Measurements from ENCODE around the gene CDKAL1. TPM values are rescaled to one million over a fixed set of nuclear protein-coding genes. Genes with fewer than 3 reads are reported as not detected.
A peak's percentile ranks its signal among the peaks of the same experiment; 100 is the strongest.
"Not testable (repeated sequence)": the region's sequence is repeated elsewhere in the genome, so short reads cannot be mapped to it uniquely, and the experiment has no call there.

Gene CDKAL1
- total and polyA plus RNA-seq, 2 of the 13 experiments (the other 11 are each of a cell fraction or from before 2014, with no cell fraction given): 9.5 to 27.7 TPM

DNA sequence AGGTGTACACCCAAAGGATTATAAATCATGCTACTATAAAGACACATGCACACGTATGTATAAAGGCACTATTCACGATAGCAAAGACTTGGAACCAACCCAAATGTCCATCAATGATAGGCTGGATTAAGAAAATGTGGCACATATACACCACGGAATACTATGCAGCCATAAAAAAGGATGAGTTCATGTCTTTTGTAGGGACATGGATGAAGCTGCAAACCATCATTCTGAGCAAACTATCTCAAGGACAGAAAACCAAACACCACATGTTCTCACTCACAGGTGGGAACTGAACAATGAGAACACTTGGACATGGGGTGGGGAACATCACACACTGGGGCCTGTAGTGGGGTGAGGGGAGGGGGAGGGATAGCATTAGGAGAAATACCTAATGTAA lies 9.0 kb upstream of the CDKAL1 start:
- H2AFZ ChIP-seq (ENCODE audit: low read length); H3K27ac ChIP-seq (ENCODE audit: extremely low read length, insufficient read depth, low read length); H3K9ac ChIP-seq (ENCODE audit: insufficient read depth, low read depth, low read length); H3K27me3 ChIP-seq (ENCODE audit: control insufficient read depth in 1 of 2, insufficient read depth in 2 of 2, low read length in 2 of 2); H3K4me2 ChIP-seq (ENCODE audit: low read depth, low read length); POLR2A ChIA-PET; FAIRE-seq; H3K9me3 ChIP-seq (ENCODE audit: low read length); CTCF ChIA-PET (ENCODE audit: low intra/inter-chr PET ratio, low total read pairs); H4K20me1 ChIP-seq (ENCODE audit: insufficient read depth, low read length); H3K36me3 ChIP-seq (replicated peaks in 1 of 2; ENCODE audit: control insufficient read depth in 1 of 2, insufficient read depth in 2 of 2, low read length in 2 of 2); intact Hi-C loops (cut with micrococcal nuclease; ENCODE audit: unreplicated experiment); DNase-seq (ENCODE audit: low spot score); H3K79me2 ChIP-seq (ENCODE audit: insufficient read depth, low read length); ATAC-seq; H3K4me3 ChIP-seq (replicated peaks in 1 of 3; ENCODE audit: insufficient read depth in 1 of 3, low read depth in 2 of 3, low read length in 3 of 3); BruUV-seq (replicated peaks): not testable (repeated sequence)
- H3K4me1 ChIP-seq (ENCODE audit: insufficient read depth, low read length): peaks cover 19% of the 10 kb centered on the region
- WGBS (ENCODE audit: low lambda C conversion rate): 10% methylated on average over 3 of the region's 3 CpGs
- in situ Hi-C loops (cut with HindIII; ENCODE audit: extremely low pct_ligation_motif_present, low pct_unique_long_range_greater_than_20kb): loop anchor here (5.0 to 10.0 kb wide), 3 partner anchors 123 to 430 kb away; partner anchors contain the start of gene E2F3

- intact Hi-C loops (cut with micrococcal nuclease; ENCODE audit: unreplicated experiment) (loop anchor here (1.0 kb wide), 2 partner anchors 238 to 437 kb away; no protein-coding TSS in a partner anchor), in situ Hi-C loops (cut with HindIII; ENCODE audit: extremely low pct_ligation_motif_present, low pct_unique_long_range_greater_than_20kb) (loop anchor here (5.0 to 10.0 kb wide), 3 partner anchors 127 to 434 kb away; partner anchors contain the start of gene E2F3)
- 5% methylated on average over 5 of the region's 5 CpGs for WGBS (ENCODE audit: low lambda C conversion rate)
- H3K27me3 ChIP-seq (ENCODE audit: control insufficient read depth in 1 of 2, insufficient read depth in 2 of 2, low read length in 2 of 2); H2AFZ ChIP-seq (ENCODE audit: low read length); H3K79me2 ChIP-seq (ENCODE audit: insufficient read depth, low read length); H4K20me1 ChIP-seq (ENCODE audit: insufficient read depth, low read length); H3K9me3 ChIP-seq (ENCODE audit: low read length); BruUV-seq (replicated peaks); H3K36me3 ChIP-seq (replicated peaks in 1 of 2; ENCODE audit: control insufficient read depth in 1 of 2, insufficient read depth in 2 of 2, low read length in 2 of 2); H3K27ac ChIP-seq (ENCODE audit: extremely low read length, insufficient read depth, low read length); POLR2A ChIA-PET; H3K9ac ChIP-seq (ENCODE audit: insufficient read depth, low read depth, low read length): not testable (repeated sequence)
- peaks cover 24% of the 10 kb centered on the region for H3K4me1 ChIP-seq (ENCODE audit: insufficient read depth, low read length)
- peak overlapping the region; percentile 48 to 65 (median 51); a peak in 4 of 6 replicates for H3K4me3 ChIP-seq (replicated peaks in 1 of 3; ENCODE audit: insufficient read depth in 1 of 3, low read depth in 2 of 3, low read length in 3 of 3)
- CTCF ChIA-PET (ENCODE audit: low intra/inter-chr PET ratio, low total read pairs): interaction anchor here (0.8 to 5.0 kb wide), 5 partner anchors 110 to 437 kb away, joined by 3 to 74 read pairs (median 8); partner anchors contain the start of gene E2F3
- DNase-seq (ENCODE audit: low spot score): peak; percentile 56
- ATAC-seq: peak; percentile 70
- peak overlapping the region; percentile 83 for H3K4me2 ChIP-seq (ENCODE audit: low read depth, low read length)
- peak; percentile 18 for FAIRE-seq
- TF ChIP-seq HDAC1 (CRISPR knock-in tag; IDR thresholded peaks at IDR 0.05) (0 out of 2 replicates have a peak, but pooled peaks have one; percentile 25), SMC3 (IDR thresholded peaks at IDR 0.05; ENCODE audit: low read length) (peak; percentile 38; the same call in 1 of the 2 replicates), STAG1 (CRISPR knock-in tag; IDR thresholded peaks at IDR 0.05) (peak; percentile 48), ZNF362 (CRISPR knock-in tag; IDR thresholded peaks at IDR 0.05; ENCODE audit: borderline replicate concordance) (peak; percentile 96), ZNF770 (CRISPR knock-in tag; IDR thresholded peaks at IDR 0.05) (peak; percentile 86), ZNF816 (CRISPR knock-in tag; IDR thresholded peaks at IDR 0.05; ENCODE audit: borderline replicate concordance) (0 out of 2 replicates have a peak, but pooled peaks have one; percentile 40), CTCF (CRISPR knock-in tag; IDR thresholded peaks at IDR 0.05) (peak; percentile 71)
- TF ChIP-seq, protein P1, sequence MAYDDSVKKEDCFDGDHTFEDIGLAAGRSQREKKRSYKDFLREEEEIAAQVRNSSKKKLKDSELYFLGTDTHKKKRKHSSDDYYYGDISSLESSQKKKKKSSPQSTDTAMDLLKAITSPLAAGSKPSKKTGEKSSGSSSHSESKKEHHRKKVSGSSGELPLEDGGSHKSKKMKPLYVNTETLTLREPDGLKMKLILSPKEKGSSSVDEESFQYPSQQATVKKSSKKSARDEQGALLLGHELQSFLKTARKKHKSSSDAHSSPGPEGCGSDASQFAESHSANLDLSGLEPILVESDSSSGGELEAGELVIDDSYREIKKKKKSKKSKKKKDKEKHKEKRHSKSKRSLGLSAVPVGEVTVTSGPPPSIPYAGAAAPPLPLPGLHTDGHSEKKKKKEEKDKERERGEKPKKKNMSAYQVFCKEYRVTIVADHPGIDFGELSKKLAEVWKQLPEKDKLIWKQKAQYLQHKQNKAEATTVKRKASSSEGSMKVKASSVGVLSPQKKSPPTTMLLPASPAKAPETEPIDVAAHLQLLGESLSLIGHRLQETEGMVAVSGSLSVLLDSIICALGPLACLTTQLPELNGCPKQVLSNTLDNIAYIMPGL (CRISPR knock-in tag; IDR thresholded peaks at IDR 0.05; ENCODE audit: borderline replicate concordance in 1 of 2, low read depth in 1 of 2): 0 out of 4 replicates have a peak, but pooled peaks of 1 of the 2 experiments have one; percentile 32
These were observed 5.2 kb upstream of the CDKAL1 start for GRCh38 chr6:20529086-20529448.
